Mesodermal cell (in vitro differentiated cells): ENCODE measurements around the gene FRS2.

Experiments
- H3K27ac ChIP-seq: 2 replicates; pipeline ENCODE4 v1.7.0; 2013; ENCODE audit warnings: mild to moderate bottlenecking, low read depth, low read length, moderate library complexity; ENCODE audit not compliant: severe bottlenecking
- H3K36me3 ChIP-seq: 2 replicates; pipeline ENCODE4 v1.7.1; 2013; ENCODE audit warnings: mild to moderate bottlenecking, low read length, moderate library complexity; ENCODE audit not compliant: control insufficient read depth, insufficient read depth
- H3K4me1 ChIP-seq: one replicate; pipeline ENCODE4 v1.7.1; 2013; ENCODE audit warnings: mild to moderate bottlenecking, low read length; ENCODE audit not compliant: insufficient read depth, control insufficient read depth, poor library complexity, severe bottlenecking
- H3K4me3 ChIP-seq: 2 replicates; pipeline ENCODE4 v1.7.0; 2013; ENCODE audit warnings: low read length, control low read depth, mild to moderate bottlenecking; ENCODE audit not compliant: insufficient read depth, poor library complexity, severe bottlenecking; ENCODE audit errors: extremely low read depth
- H3K9me3 ChIP-seq: 2 replicates; pipeline ENCODE4 v1.7.1; 2013; ENCODE audit warnings: mild to moderate bottlenecking, low read length, moderate library complexity; ENCODE audit not compliant: control insufficient read depth
- WGBS, 2 experiments: methylation state at CpG; one replicate each; pipeline ENCODE4 v1.1.5; 2013; ENCODE audit warnings: missing lambda C conversion rate in 2 of 2; ENCODE audit not compliant: insufficient coverage in 2 of 2; 5-methylcytosine and 5-hydroxymethylcytosine counted together

Gene FRS2

DNA sequence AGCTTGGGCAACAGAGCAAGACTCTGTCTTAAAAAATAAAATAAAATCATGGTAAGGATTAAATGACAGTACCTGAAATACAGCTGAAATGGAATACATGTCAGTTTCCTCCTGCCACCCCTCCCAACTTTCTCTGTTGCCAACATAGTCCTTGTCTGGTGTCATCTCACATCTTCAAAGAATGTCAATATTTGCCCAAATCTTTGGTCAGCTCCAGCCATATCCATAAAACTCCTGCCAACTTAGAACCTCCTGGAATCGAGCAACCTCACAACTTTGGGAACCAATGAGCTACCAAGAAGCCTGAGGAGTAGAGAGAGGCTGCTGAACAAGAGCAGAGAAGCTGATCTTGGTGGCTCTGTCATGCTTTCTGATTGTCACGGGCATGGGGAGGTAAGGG is 151.4 kb downstream of the FRS2 start:
- WGBS, 2 experiments, result 100% methylated on average over 1 of the region's 2 CpGs; no CpG with 5 or more reads in 1 of the 2 experiments
- H3K27ac ChIP-seq, result no peak overlapping the region
- no peaks in the 10 kb centered on the region for H3K4me1 ChIP-seq
- no peaks in the 10 kb centered on the region for H3K36me3 ChIP-seq
- H3K9me3 ChIP-seq, result no peaks in the 10 kb centered on the region
- H3K4me3 ChIP-seq, result no peak overlapping the region

DNA sequence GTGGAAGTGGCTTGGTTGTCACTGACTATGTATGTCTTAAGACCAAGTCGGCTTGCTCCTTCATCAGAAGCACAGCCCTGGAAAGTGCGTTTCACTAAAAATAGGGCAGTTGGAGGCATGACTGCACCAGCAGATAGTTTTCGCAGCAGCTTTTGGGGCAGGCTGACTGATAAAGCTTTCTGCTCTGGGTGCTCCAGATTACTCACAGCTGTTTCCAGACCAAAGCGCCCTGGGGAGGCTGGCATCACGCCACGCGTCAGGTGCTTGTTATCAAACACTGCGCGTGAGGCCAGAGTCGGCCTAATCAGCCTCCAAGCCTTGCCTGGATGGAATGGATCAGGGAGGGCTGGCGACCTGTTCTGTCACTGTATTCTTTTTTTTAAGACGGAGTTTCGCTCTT is 153.8 kb downstream of the FRS2 start:
- 88 to 93% methylated on average over 13 of the region's 13 CpGs for WGBS, 2 experiments
- no peak overlapping the region for H3K27ac ChIP-seq

GRCh38 chr12:69627501-69627900 is 157.3 kb downstream of the FRS2 start:
- Histone ChIP-seq H3K4me3 (no peak overlapping the region), H3K4me1 (no peaks in the 10 kb centered on the region), H3K9me3 (no peaks in the 10 kb centered on the region), H3K27ac (no peak overlapping the region), H3K36me3 (no peaks in the 10 kb centered on the region)
- WGBS, 2 experiments, result 79 to 93% methylated on average over 4 to 5 of the region's 8 CpGs

More for the DNA sequence above, 153.8 kb downstream of the FRS2 start:
- H3K9me3 ChIP-seq, result no peaks in the 10 kb centered on the region
- no peak overlapping the region for H3K4me3 ChIP-seq
- H3K36me3 ChIP-seq, result no peaks in the 10 kb centered on the region
- no peaks in the 10 kb centered on the region for H3K4me1 ChIP-seq
